Gastrocnemius medialis (tissue), 4 donors: Measurements from ENCODE around the gene KANSL1. TPM values are rescaled to one million over a fixed set of nuclear protein-coding genes. Genes with fewer than 3 reads are reported as not detected.

Source experiments
- ATAC-seq, 2 donors: fragments of 150-250 bp; one replicate each; pipeline ENCODE4 v1.9.1; 2016
- DNase-seq, 2 donors: peaks; one replicate each; pipeline ENCODE4 v3.0.0-alpha.2; 2019
- H3K27ac ChIP-seq, 4 donors: fragments of 200-600 bp; sonication (generic); 1 replicate in 1 of 4; 2 replicates in 3 of 4; pipeline ENCODE4 v1.5.1; 2016 to 2018; ENCODE audit warnings: mild to moderate bottlenecking in 2 of 4, moderate library complexity in 1 of 4
- H3K27me3 ChIP-seq, 3 donors: fragments of 200-600 bp; sonication (generic) in 2 of 3; 1 replicate in 1 of 3; 2 replicates in 2 of 3; pipeline versions ENCODE4 v1.5.1 to v1.6.0; 2016 to 2019; ENCODE audit warnings: mild to moderate bottlenecking in 1 of 3, moderate library complexity in 1 of 3
- H3K36me3 ChIP-seq, 2 donors: fragments of 200-600 bp; sonication (generic) in 1 of 2; one replicate each; pipeline ENCODE4 v1.5.1; 2017 to 2018
- H3K4me1 ChIP-seq, 2 donors: fragments of 200-600 bp; sonication (generic) in 1 of 2; one replicate each; pipeline ENCODE4 v1.5.1; 2016 to 2017; ENCODE audit warnings: mild to moderate bottlenecking in 2 of 2
- H3K4me3 ChIP-seq, 4 donors: fragments of 200-600 bp; sonication (generic) in 3 of 4; 1 replicate in 1 of 4; 2 replicates in 3 of 4; pipeline ENCODE4 v1.5.1; 2016 to 2019; ENCODE audit warnings: mild to moderate bottlenecking in 2 of 4
- H3K9me3 ChIP-seq, 3 donors: fragments of 200-600 bp; sonication (generic) in 2 of 3; 1 replicate in 1 of 3; 2 replicates in 2 of 3; pipeline ENCODE4 v1.5.1; 2016 to 2019
- POLR2A ChIP-seq, 2 donors: fragments of 450-650 bp; IDR thresholded peaks; one replicate each; pipeline ENCODE4 v1.6.1; 2017; ENCODE audit warnings: antibody characterized with exemption in 2 of 2, mild to moderate bottlenecking in 2 of 2, moderate library complexity in 2 of 2
- in situ Hi-C, 4 donors: fragments of 200-750 bp; cut with MboI; loops; one replicate each; pipeline versions ENCODE4 v1.15.0 to v1.8.0; 2017; ENCODE audit warnings: low sequenced_read_pairs in 4 of 4
- intact Hi-C: fragments of 100-400 bp; cut with DNase I; formaldehyde crosslinking; loops from one replicate; pipeline ENCODE4 v1.15.1; 2023; ENCODE audit warnings: low total_unique reads
- total RNA-seq, 4 donors: library from RNA; depleted of rRNA; stranded (reverse); fragments of >200 nt; gene quantifications; one replicate each; pipeline versions ENCODE4 v1.1.0 to v1.2.3, GENCODE V29; 2016
- TF ChIP-seq, protein P1 (sequence below), 5 experiments: fragments of 450-650 bp in 3 of 5; fragments of 200-600 bp in 2 of 5; sonication (generic) in 2 of 5; IDR thresholded peaks in 4 of 5; conservative IDR thresholded peaks in 1 of 5; 1 replicate in 4 of 5; 2 replicates in 1 of 5; pipeline ENCODE4 v1.5.1; 2016 to 2019; ENCODE audit warnings: antibody characterized with exemption in 5 of 5, mild to moderate bottlenecking in 3 of 5, moderate library complexity in 3 of 5

Gene KANSL1
- total RNA-seq, 4 donors from 2014 or later: 19.9 to 35.9 (median 31.2) TPM

DNA sequence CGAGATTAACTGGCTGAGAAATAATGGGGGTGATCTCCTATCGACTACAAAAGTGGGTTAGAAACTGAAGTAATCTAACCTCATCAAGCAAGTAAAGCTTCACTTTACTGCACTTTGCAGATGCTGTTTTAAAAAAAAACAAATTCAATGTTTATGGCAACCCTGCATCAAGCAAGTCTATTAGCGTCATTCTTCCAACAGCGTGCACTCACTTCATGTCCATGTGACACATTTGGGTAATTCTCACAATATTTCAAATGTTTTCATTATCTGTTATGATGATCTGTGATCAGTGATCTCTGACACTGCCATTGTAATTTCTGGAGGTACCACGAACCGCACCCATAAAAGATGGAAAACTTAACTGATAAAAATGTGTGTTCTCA lies 70.8 kb downstream of the KANSL1 start:
- DNase-seq (no peak), ATAC-seq (no peak)
- in situ Hi-C loops: no loop called here
- H3K9me3 ChIP-seq: no peaks in the 10 kb centered on the region
- intact Hi-C loops: no loop called here
- H3K36me3 ChIP-seq: no peaks in the 10 kb centered on the region
- no peaks in the 10 kb centered on the region for H3K27me3 ChIP-seq
- no peak for TF ChIP-seq POLR2A (IDR thresholded peaks at IDR 0.05)
- TF ChIP-seq, protein P1, sequence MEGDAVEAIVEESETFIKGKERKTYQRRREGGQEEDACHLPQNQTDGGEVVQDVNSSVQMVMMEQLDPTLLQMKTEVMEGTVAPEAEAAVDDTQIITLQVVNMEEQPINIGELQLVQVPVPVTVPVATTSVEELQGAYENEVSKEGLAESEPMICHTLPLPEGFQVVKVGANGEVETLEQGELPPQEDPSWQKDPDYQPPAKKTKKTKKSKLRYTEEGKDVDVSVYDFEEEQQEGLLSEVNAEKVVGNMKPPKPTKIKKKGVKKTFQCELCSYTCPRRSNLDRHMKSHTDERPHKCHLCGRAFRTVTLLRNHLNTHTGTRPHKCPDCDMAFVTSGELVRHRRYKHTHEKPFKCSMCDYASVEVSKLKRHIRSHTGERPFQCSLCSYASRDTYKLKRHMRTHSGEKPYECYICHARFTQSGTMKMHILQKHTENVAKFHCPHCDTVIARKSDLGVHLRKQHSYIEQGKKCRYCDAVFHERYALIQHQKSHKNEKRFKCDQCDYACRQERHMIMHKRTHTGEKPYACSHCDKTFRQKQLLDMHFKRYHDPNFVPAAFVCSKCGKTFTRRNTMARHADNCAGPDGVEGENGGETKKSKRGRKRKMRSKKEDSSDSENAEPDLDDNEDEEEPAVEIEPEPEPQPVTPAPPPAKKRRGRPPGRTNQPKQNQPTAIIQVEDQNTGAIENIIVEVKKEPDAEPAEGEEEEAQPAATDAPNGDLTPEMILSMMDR (IDR thresholded peaks at IDR 0.05 in 4 of 5, conservative IDR thresholded peaks at IDR 0.05 in 1 of 5): no peak
- H3K27ac ChIP-seq: peak overlapping the region in 3 of 4 donors; percentile 51 to 72 (median 65)
- H3K4me1 ChIP-seq: peaks cover 87 to 90% of the 10 kb centered on the region in 2 donors
- H3K4me3 ChIP-seq: no peak overlapping the region

DNA sequence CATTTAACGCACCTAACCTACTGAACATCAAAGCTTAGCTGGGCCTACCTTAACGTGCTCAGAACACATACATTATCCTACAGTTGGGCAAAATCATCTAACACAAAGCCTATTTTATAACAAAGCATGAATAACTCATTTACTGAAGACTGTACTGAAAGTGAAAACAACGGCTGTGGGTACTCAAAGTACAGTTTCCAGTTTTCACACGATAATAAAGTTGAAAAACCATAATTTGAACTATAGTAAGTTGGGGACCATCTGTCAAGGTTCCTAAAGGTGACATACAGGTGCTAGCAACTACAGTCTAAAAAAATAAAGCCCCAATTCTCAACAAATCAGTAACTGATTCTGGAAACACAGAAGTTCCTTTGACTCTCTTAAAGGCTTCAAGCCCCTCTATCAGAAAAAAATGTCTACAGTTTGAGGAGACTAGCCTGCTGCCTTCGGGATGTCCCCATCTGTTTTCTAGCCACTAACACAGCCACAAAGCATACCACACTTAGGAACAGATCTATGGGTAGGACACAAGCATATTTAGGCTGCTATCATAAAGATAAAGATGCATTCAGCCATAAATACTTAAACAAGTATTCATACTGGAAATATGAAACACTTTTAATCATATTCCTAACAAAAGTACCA lies 71.3 kb downstream of the KANSL1 start:
- Histone ChIP-seq H3K9me3 (no peaks in the 10 kb centered on the region), H3K4me1 (peaks cover 87 to 91% of the 10 kb centered on the region in 2 donors), H3K4me3 (no peak overlapping the region), H3K27me3 (no peaks in the 10 kb centered on the region), H3K27ac (peak overlapping the region; percentile 49 to 72 (median 58)), H3K36me3 (no peaks in the 10 kb centered on the region)
- intact Hi-C loops (no loop called here), in situ Hi-C loops (no loop called here)
- TF ChIP-seq POLR2A (IDR thresholded peaks at IDR 0.05): no peak
- TF ChIP-seq, protein P1 (IDR thresholded peaks at IDR 0.05 in 4 of 5, conservative IDR thresholded peaks at IDR 0.05 in 1 of 5): no peak
- DNase-seq (no peak), ATAC-seq (no peak)

DNA sequence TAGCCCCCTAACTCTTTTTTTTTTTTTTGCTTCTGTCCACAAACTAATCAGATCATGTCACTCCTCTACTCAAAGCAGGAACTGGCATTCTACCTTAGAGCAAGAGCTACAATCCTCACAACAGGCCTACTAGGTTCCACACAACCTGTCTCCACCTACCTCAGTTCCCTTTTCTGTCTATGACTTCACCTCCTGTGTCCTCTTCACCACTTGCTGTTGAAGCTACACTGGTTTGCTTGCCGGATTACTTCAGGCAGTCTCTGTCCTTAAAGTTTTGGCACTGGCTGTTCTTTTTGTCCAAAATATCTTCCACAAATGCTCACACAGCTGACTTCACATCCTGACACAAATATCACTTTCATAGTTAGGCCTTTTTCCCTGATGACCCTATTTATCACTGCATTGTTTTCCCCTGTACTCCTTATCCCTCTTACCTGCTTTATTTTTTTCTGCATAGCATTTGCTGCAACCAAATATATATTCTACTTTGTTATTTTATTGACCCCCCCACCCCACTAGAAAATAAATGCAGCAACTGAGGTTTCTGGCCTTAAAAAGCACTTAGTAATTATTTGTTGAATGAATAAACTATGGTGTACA lies 72.0 kb downstream of the KANSL1 start:
- H3K4me3 ChIP-seq: no peak overlapping the region
- peak; percentile 88 to 95 for ATAC-seq
- no peaks in the 10 kb centered on the region for H3K36me3 ChIP-seq
- no peak for TF ChIP-seq POLR2A (IDR thresholded peaks at IDR 0.05)
- TF ChIP-seq, protein P1 (IDR thresholded peaks at IDR 0.05 in 4 of 5, conservative IDR thresholded peaks at IDR 0.05 in 1 of 5): no peak
- intact Hi-C loops: no loop called here
- no peaks in the 10 kb centered on the region for H3K27me3 ChIP-seq
- peak overlapping the region; percentile 49 to 72 (median 58) for H3K27ac ChIP-seq
- no peaks in the 10 kb centered on the region for H3K9me3 ChIP-seq
- in situ Hi-C loops: no loop called here
- H3K4me1 ChIP-seq: peaks cover 87 to 91% of the 10 kb centered on the region in 2 donors
- DNase-seq: peak; percentile 30 to 31

DNA sequence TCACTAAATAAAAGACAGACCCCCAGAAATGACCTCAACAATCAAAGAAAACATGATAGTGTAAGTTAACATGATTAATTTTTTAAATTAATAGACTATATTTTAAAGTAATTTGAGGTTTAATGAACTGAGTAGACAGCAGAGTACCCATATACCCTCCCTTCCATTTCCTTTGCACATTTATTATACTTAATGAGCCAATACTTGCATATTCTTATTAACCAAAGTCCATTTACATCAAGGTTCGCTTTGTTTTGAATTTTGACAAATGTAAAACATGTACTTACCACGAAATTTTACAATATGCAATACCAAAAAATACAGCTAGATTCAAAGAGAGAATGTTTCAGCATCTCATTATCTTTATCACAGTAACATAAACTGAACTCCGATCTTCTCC lies 72.7 kb downstream of the KANSL1 start:
- TF ChIP-seq, protein P1 (IDR thresholded peaks at IDR 0.05 in 4 of 5, conservative IDR thresholded peaks at IDR 0.05 in 1 of 5): no peak
- no peak for TF ChIP-seq POLR2A (IDR thresholded peaks at IDR 0.05)
- intact Hi-C loops (no loop called here), in situ Hi-C loops (no loop called here)
- DNase-seq: no peak
- no peak for ATAC-seq
- Histone ChIP-seq H3K27ac (peak overlapping the region; percentile 49 to 72 (median 58)), H3K9me3 (no peaks in the 10 kb centered on the region), H3K4me1 (peaks cover 87 to 91% of the 10 kb centered on the region in 2 donors), H3K27me3 (no peaks in the 10 kb centered on the region), H3K36me3 (no peaks in the 10 kb centered on the region), H3K4me3 (no peak overlapping the region)
